SU-DHL-6 (cell line): ENCODE measurements around the gene GLIS2.

Experiments
- H2AFZ ChIP-seq: fragments of 200-600 bp; sonication (generic); 2 replicates; pipeline ENCODE4 v1.6.1; 2014; ENCODE audit warnings: low read depth, mild to moderate bottlenecking, moderate library complexity, mixed read lengths, antibody characterized with exemption, low read length; ENCODE audit not compliant: severe bottlenecking
- H3F3A ChIP-seq: fragments of 200-600 bp; shearing (Covaris generic); 2 replicates; pipeline ENCODE4 v1.6.0; 2016; ENCODE audit warnings: antibody characterized with exemption, mild to moderate bottlenecking; ENCODE audit not compliant: insufficient read depth
- H3K27ac ChIP-seq: fragments of 200-600 bp; sonication (generic); 2 replicates; pipeline ENCODE4 v1.5.1; 2016; ENCODE audit warnings: low read depth, mild to moderate bottlenecking, low read length, moderate library complexity, mixed read lengths
- H3K27me3 ChIP-seq: fragments of 200-600 bp; sonication (generic), shearing (Covaris generic); 2 replicates; pipeline ENCODE4 v1.6.0; 2014; ENCODE audit warnings: mild to moderate bottlenecking, low read length
- H3K36me3 ChIP-seq: fragments of 200-600 bp; sonication (generic); 2 replicates; pipeline ENCODE4 v1.6.1; 2014; ENCODE audit warnings: mild to moderate bottlenecking, low read length, mixed read lengths
- H3K4me2 ChIP-seq: fragments of 300-600, 200-600 bp; shearing (Covaris generic), sonication (generic); 2 replicates; pipeline ENCODE4 v1.6.0; 2014; ENCODE audit warnings: low read length, low read depth, mild to moderate bottlenecking; ENCODE audit not compliant: poor library complexity, severe bottlenecking
- H3K4me3 ChIP-seq: fragments of 200-600 bp; sonication (generic); 2 replicates; pipeline ENCODE4 v1.5.1; 2014; ENCODE audit warnings: antibody characterized with exemption, low read length, mild to moderate bottlenecking, mixed read lengths; ENCODE audit not compliant: insufficient read depth, poor library complexity, severe bottlenecking
- H3K79me2 ChIP-seq: fragments of 200-600 bp; sonication (generic); 2 replicates; pipeline ENCODE4 v1.6.1; 2014; ENCODE audit warnings: mild to moderate bottlenecking, low read length, moderate library complexity; ENCODE audit not compliant: insufficient read depth
- H3K9ac ChIP-seq: fragments of 200-600 bp; sonication (generic); 2 replicates; pipeline ENCODE4 v1.7.0; 2014; ENCODE audit warnings: mild to moderate bottlenecking, low read length
- H3K9me2 ChIP-seq: fragments of 200-600 bp; sonication (generic); replicated peaks from 2 replicates; pipeline ENCODE4 v1.6.1; 2014; ENCODE audit warnings: low read length; ENCODE audit not compliant: insufficient read depth
- H3K9me3 ChIP-seq: fragments of 200-600 bp; sonication (generic); 2 replicates; pipeline ENCODE4 v1.6.1; 2014; ENCODE audit warnings: low read length, mixed read lengths; ENCODE audit not compliant: insufficient read depth
- H4K20me1 ChIP-seq: fragments of 200-600 bp; sonication (generic); 2 replicates; pipeline ENCODE4 v1.6.1; 2014; ENCODE audit warnings: low read depth, mild to moderate bottlenecking, antibody characterized with exemption, low read length, moderate library complexity, mixed read lengths
- CTCF ChIP-seq: fragments of 200-600 bp; sonication (generic); IDR thresholded peaks from one replicate; pipeline ENCODE4 v1.5.1; 2017; ENCODE audit warnings: antibody characterized with exemption, mild to moderate bottlenecking, low read length, moderate library complexity; ENCODE audit not compliant: insufficient read depth, poor library complexity, severe bottlenecking
- EZH2phosphoT487 ChIP-seq: fragments of 200-600 bp; sonication (generic), shearing (Covaris generic); conservative IDR thresholded peaks from 2 replicates; pipeline ENCODE4 v1.6.1; 2018; ENCODE audit warnings: mild to moderate bottlenecking, antibody characterized with exemption, low read length, moderate library complexity, mixed read lengths

Gene GLIS2

GRCh38 chr16:4321286-4322120, 5.6 kb downstream of the GLIS2 start:
- H3K27me3 ChIP-seq, result no peaks in the 10 kb centered on the region
- H3F3A ChIP-seq, result no peaks in the 10 kb centered on the region
- no peaks in the 10 kb centered on the region for H3K9me3 ChIP-seq
- no peaks in the 10 kb centered on the region for H4K20me1 ChIP-seq
- H3K4me3 ChIP-seq, result no peak overlapping the region
- no peaks in the 10 kb centered on the region for H3K79me2 ChIP-seq
- no peak overlapping the region for H2AFZ ChIP-seq
- TF ChIP-seq CTCF (no peak), EZH2phosphoT487 (no peak)
- H3K9me2 ChIP-seq, result no peaks in the 10 kb centered on the region
- no peaks in the 10 kb centered on the region for H3K36me3 ChIP-seq
- no peak overlapping the region for H3K9ac ChIP-seq
- no peak overlapping the region for H3K27ac ChIP-seq
- no peak overlapping the region for H3K4me2 ChIP-seq

GRCh38 chr16:4322121-4323052, 6.5 kb downstream of the GLIS2 start:
- Histone ChIP-seq H3K27me3 (no peaks in the 10 kb centered on the region), H3K36me3 (no peaks in the 10 kb centered on the region), H3F3A (no peaks in the 10 kb centered on the region), H3K9me3 (no peaks in the 10 kb centered on the region), H4K20me1 (no peaks in the 10 kb centered on the region), H3K79me2 (no peaks in the 10 kb centered on the region), H3K4me3 (no peak overlapping the region), H3K9ac (no peak overlapping the region), H2AFZ (no peak overlapping the region), H3K4me2 (no peak overlapping the region), H3K27ac (no peak overlapping the region), H3K9me2 (no peaks in the 10 kb centered on the region)
- TF ChIP-seq EZH2phosphoT487, result no peak
- no peak for TF ChIP-seq CTCF

DNA sequence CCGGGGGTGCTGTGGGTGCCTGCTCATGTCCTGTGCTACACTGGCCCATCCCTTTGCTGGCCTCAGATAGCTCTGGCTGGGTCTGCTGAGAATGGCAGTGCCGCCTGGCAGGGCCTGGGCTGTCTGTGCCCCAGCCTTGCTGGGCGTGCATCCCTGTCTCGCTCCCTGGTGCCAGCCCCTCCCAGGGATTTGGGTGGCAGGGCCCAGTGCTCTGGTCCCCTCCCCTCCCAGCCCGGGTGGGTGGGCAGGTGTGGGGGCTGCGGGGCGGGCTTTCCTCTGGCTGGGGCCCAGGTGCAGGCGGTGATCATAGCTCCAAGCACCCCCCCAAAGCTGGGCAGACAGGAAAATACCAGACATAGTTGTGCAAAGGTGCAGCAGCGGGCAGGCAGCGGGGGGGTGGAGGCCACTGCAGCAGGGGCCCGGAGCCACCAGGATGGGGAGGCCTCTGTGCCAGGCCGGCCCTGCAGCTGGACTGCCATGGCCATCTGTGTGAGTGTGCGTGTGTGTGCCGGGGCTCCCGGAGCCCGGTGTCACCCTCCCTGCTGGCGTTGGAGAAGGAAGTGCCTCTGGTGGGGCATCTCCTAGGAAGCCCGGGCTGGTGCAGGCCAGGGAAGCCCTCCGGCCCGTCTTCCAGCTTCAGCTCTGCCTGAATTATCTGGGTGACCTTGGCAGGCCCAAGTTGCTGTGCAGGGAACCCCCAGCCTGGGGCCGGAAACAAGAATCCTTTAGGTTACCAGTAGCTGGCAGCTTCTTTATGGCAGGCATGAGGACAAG, 7.4 kb downstream of the GLIS2 start:
- Histone ChIP-seq H3K4me3 (no peak overlapping the region), H3K9me2 (no peaks in the 10 kb centered on the region), H3K27ac (no peak overlapping the region), H3K9me3 (no peaks in the 10 kb centered on the region), H2AFZ (no peak overlapping the region), H3K79me2 (no peaks in the 10 kb centered on the region), H3K36me3 (no peaks in the 10 kb centered on the region), H3F3A (no peaks in the 10 kb centered on the region), H3K9ac (no peak overlapping the region), H3K4me2 (no peak overlapping the region), H4K20me1 (no peaks in the 10 kb centered on the region), H3K27me3 (no peaks in the 10 kb centered on the region)
- TF ChIP-seq EZH2phosphoT487, result no peak
- TF ChIP-seq CTCF, result no peak
